Fibroblast of mammary gland (primary cell): ENCODE measurements around the gene ARGLU1.
"Not testable (repeated sequence)": the region's sequence is repeated elsewhere in the genome, so short reads cannot be mapped to it uniquely, and the experiment has no call there.

ENCODE experiments used
- DNase-seq: peaks from one replicate; pipeline ENCODE4 v3.0.0-alpha.2; 2010; ENCODE audit warnings: low read depth
- H3K4me3 ChIP-seq: 2 replicates; pipeline ENCODE4 v1.5.1; 2011; ENCODE audit warnings: low read depth, mild to moderate bottlenecking, low read length, moderate library complexity; ENCODE audit not compliant: control insufficient read depth
- CTCF ChIP-seq: conservative IDR thresholded peaks from 2 replicates; pipeline ENCODE4 v1.5.1; 2011; ENCODE audit warnings: low read depth, low read length, inconsistent platforms; ENCODE audit not compliant: control insufficient read depth, insufficient read depth

ARGLU1 gene

GRCh38 chr13:106603546-106603945 is 35.6 kb upstream of the ARGLU1 start:
- TF ChIP-seq CTCF, result no peak
- no peak overlapping the region for H3K4me3 ChIP-seq
- no peak for DNase-seq

DNA sequence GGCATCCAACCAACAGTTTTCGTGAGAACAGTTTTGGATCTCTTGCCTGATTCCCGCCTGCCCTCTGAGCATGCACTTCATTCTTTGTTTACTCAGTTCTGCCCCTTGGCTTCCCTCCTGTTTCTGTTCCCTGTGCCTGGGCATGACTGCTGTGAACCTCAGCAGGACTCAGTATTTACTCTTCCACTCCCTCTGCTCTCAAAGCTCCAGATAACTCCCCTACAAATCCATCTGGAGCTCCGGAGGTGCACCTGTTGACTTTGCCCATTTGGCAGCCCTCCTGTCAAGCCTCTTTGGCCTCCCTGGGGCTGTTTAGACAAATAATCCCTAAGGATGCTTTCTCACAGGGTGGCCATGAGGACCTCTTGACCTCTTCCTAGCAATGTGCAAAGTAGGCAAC is 34.2 kb upstream of the ARGLU1 start:
- no peak overlapping the region for H3K4me3 ChIP-seq
- no peak for TF ChIP-seq CTCF
- no peak for DNase-seq

GRCh38 chr13:106601489-106601888 is 33.6 kb upstream of the ARGLU1 start:
- no peak overlapping the region for H3K4me3 ChIP-seq
- TF ChIP-seq CTCF, result no peak
- DNase-seq, result no peak

GRCh38 chr13:106600798-106601135 is 32.8 kb upstream of the ARGLU1 start:
- not testable (repeated sequence) for H3K4me3 ChIP-seq, DNase-seq

DNA sequence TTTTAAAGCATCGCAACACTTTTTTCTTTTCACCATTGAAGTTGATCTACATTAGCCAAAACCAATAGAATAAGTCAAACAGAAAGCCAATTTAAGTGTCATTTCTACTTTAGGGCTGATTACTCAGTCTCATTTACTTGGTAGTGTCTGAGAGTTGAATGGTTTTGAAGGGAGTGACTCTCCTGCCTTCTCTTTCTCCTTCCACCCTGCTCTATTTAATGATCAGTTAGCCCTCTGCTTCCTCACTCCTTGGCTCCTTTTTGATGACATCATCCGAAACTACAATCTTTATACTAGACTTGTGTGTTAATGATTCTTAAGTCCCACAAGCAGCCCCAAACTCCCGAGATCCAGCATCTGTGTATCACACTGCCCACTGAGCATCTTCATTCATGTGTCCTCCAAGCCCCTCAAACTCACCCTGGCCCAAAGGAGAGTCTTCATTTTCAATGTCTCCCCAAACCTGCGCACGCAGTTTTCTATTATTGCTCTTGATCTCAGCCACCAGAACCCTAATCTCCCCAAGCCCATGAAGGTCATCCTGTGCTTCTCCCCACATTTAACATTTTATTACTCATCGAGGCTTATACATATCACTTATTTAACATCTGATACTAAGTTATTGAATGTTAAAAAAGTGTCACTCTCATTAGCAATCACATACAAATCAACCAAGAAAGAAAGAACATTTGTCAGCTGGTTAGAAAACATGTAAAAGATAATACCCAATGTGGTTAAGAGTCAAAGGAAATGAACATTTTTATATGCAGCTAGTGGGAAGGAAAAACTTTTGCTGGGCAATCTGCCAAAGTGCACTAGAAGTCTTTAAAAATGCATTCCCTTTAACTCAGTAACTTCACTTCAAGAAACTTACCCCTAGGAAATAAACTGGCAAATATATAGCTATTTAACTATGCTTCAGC is 32.2 kb upstream of the ARGLU1 start:
- H3K4me3 ChIP-seq, result no peak overlapping the region
- peak; percentile 68 for DNase-seq
- TF ChIP-seq CTCF, result no peak

DNA sequence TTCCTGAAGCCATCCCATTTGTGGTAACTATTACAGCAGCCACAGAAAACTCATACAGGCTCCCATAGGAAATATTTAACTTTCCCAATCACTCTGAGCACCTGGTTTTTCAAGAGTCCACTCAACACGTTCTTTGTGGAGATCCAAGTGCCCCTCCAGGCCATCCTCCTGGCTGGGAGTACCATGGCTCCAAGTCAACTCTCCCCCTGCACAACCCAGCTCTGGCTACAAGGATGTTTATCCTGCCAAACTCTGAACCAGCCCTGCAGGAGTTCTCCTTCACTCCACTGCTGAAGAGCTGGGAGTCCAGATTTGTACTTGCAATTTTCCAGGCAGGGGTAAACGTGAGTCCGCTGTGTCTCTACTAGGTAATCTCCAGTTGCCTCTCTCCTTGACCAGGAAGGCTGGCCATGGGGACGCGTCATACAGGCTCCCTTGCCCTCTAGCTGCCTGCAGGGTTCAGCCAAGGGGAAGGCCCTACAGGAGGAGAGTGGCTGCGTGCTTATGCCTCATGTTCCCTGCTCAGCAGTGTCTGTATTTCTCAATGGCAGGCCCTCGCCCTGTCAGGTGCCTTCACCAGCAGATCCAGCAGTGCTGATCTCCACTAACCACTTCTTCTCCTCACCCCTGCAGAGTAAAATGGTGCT is 29.9 kb upstream of the ARGLU1 start:
- TF ChIP-seq CTCF, result no peak
- DNase-seq, result no peak
- no peak overlapping the region for H3K4me3 ChIP-seq

GRCh38 chr13:106597186-106597585 is 29.2 kb upstream of the ARGLU1 start:
- no peak for TF ChIP-seq CTCF
- H3K4me3 ChIP-seq, result no peak overlapping the region
- peak; percentile 42 for DNase-seq
